Liver (tissue), 9 donors: Measurements from ENCODE around the gene MMS22L. TPM values are rescaled to one million over a fixed set of nuclear protein-coding genes. Genes with fewer than 3 reads are reported as not detected.

ENCODE experiments used
- DNase-seq: peaks from one replicate; pipeline ENCODE4 v3.0.0-alpha.2; 2017; ENCODE audit warnings: low spot score
- H3K27ac ChIP-seq, 2 donors: one replicate each; pipeline ENCODE4 v1.7.0; 2013; ENCODE audit warnings: inconsistent platforms in 2 of 2, low read length in 2 of 2, control low read depth in 1 of 2, low read depth in 1 of 2, mild to moderate bottlenecking in 1 of 2
- H3K27me3 ChIP-seq, 4 donors: one replicate each; pipeline versions ENCODE4 v1.6.1 to v1.7.0; 2013; ENCODE audit warnings: low read length in 3 of 4, inconsistent platforms in 1 of 4, mild to moderate bottlenecking in 1 of 4, moderate library complexity in 1 of 4; ENCODE audit not compliant: control insufficient read depth in 4 of 4, insufficient read depth in 4 of 4
- H3K36me3 ChIP-seq, 4 donors: one replicate each; pipeline versions ENCODE4 v1.6.1 to v1.7.0; 2013; ENCODE audit warnings: low read length in 3 of 4, mild to moderate bottlenecking in 3 of 4, low read depth in 1 of 4, moderate library complexity in 1 of 4; ENCODE audit not compliant: control insufficient read depth in 4 of 4, insufficient read depth in 3 of 4
- H3K4me1 ChIP-seq, 4 donors: one replicate each; pipeline versions ENCODE4 v1.6.1 to v1.7.0; 2013; ENCODE audit warnings: low read length in 3 of 4, mild to moderate bottlenecking in 3 of 4, moderate library complexity in 1 of 4; ENCODE audit not compliant: control insufficient read depth in 4 of 4, insufficient read depth in 4 of 4
- H3K4me3 ChIP-seq, 3 donors: one replicate each; pipeline versions ENCODE4 v1.6.1 to v1.7.0; 2013; ENCODE audit warnings: low read length in 3 of 3, control low read depth in 1 of 3, low read depth in 1 of 3, mild to moderate bottlenecking in 1 of 3
- H3K9ac ChIP-seq, 2 donors: one replicate each; pipeline ENCODE4 v1.7.0; 2013; ENCODE audit warnings: low read length in 2 of 2, mild to moderate bottlenecking in 2 of 2, moderate library complexity in 2 of 2, control low read depth in 1 of 2, low read depth in 1 of 2
- H3K9me3 ChIP-seq, 4 donors: one replicate each; pipeline versions ENCODE4 v1.6.1 to v1.7.0; 2013; ENCODE audit warnings: low read length in 3 of 4; ENCODE audit not compliant: control insufficient read depth in 4 of 4
- EGR1 ChIP-seq, 2 donors: IDR thresholded peaks; 2 replicates each; pipeline ENCODE4 v1.6.1; 2016 to 2018; ENCODE audit warnings: antibody characterized with exemption in 2 of 2, low read depth in 2 of 2
- FOXA1 ChIP-seq: IDR thresholded peaks from 2 replicates; pipeline ENCODE4 v1.6.1; 2016; ENCODE audit warnings: antibody characterized with exemption
- FOXA2 ChIP-seq: IDR thresholded peaks from 2 replicates; pipeline ENCODE4 v1.6.1; 2016; ENCODE audit warnings: antibody characterized with exemption
- GABPA ChIP-seq, 2 donors: IDR thresholded peaks in 1 of 2; conservative IDR thresholded peaks in 1 of 2; 2 replicates each; pipeline ENCODE4 v1.6.1; 2016; ENCODE audit warnings: antibody characterized with exemption in 2 of 2, mild to moderate bottlenecking in 1 of 2, moderate library complexity in 1 of 2
- HNF4A ChIP-seq, 2 donors: conservative IDR thresholded peaks; 2 replicates each; pipeline ENCODE4 v1.6.1; 2016; ENCODE audit warnings: antibody characterized with exemption in 2 of 2, mild to moderate bottlenecking in 2 of 2
- HNF4G ChIP-seq: IDR thresholded peaks from 2 replicates; pipeline ENCODE4 v1.6.1; 2016; ENCODE audit warnings: antibody characterized with exemption
- JUND ChIP-seq, 2 donors: IDR thresholded peaks; 2 replicates each; pipeline ENCODE4 v1.6.1; 2016; ENCODE audit warnings: antibody characterized with exemption in 2 of 2
- NR2F2 ChIP-seq: IDR thresholded peaks from 2 replicates; pipeline ENCODE4 v1.6.1; 2016; ENCODE audit warnings: antibody characterized with exemption
- RAD21 ChIP-seq, 2 donors: IDR thresholded peaks; 2 replicates each; pipeline ENCODE4 v1.6.1; 2016; ENCODE audit warnings: antibody characterized with exemption in 2 of 2, mild to moderate bottlenecking in 2 of 2
- RXRA ChIP-seq, 2 donors: IDR thresholded peaks; 2 replicates each; pipeline ENCODE4 v1.6.1; 2017 to 2018; ENCODE audit warnings: antibody characterized with exemption in 2 of 2, mild to moderate bottlenecking in 1 of 2
- SP1 ChIP-seq: IDR thresholded peaks from 2 replicates; pipeline ENCODE4 v1.6.1; 2018; ENCODE audit warnings: antibody characterized with exemption, mild to moderate bottlenecking
- TAF1 ChIP-seq: conservative IDR thresholded peaks from 2 replicates; pipeline ENCODE4 v1.6.1; 2016; ENCODE audit warnings: antibody characterized with exemption, mild to moderate bottlenecking
- YY1 ChIP-seq: IDR thresholded peaks from 2 replicates; pipeline ENCODE4 v1.6.1; 2016; ENCODE audit warnings: antibody characterized with exemption, mild to moderate bottlenecking
- WGBS: extraction: QIAGEN DNeasy Blood & Tissue Kit; methylation state at CpG from one replicate; pipeline ENCODE4 v1.1.7; 2013; 5-methylcytosine and 5-hydroxymethylcytosine counted together
- polyA plus RNA-seq, 2 donors: library from polyadenylated mRNA; stranded (reverse) in 1 of 2; unstranded in 1 of 2; fragments of 200-250 nt in 1 of 2; fragments of >200 nt in 1 of 2; fragmentation: Nextera tagmentation in 1 of 2; extraction: Ambion mirVana in 1 of 2; gene quantifications; one replicate each; pipeline versions ENCODE4 v1.2.1 to v1.2.3, GENCODE V29; 2013 to 2015
- total RNA-seq, 2 donors: library from RNA; depleted of rRNA; stranded (reverse); fragments of >200 nt; gene quantifications; one replicate each; pipeline ENCODE4 v1.2.3, GENCODE V29; 2014
- TF ChIP-seq, protein P1 (sequence below): IDR thresholded peaks from 2 replicates; pipeline ENCODE4 v1.6.1; 2016; ENCODE audit warnings: antibody characterized with exemption
- TF ChIP-seq, protein P2 (sequence below): IDR thresholded peaks from 2 replicates; pipeline ENCODE4 v1.6.1; 2016; ENCODE audit warnings: antibody characterized with exemption, mild to moderate bottlenecking
- TF ChIP-seq, protein P3 (sequence below): IDR thresholded peaks from 2 replicates; pipeline ENCODE4 v1.6.1; 2016; ENCODE audit warnings: antibody characterized with exemption
- TF ChIP-seq, protein P4 (sequence below): IDR thresholded peaks from 2 replicates; pipeline ENCODE4 v1.6.1; 2016; ENCODE audit warnings: antibody characterized with exemption
- TF ChIP-seq, protein P5 (sequence below): fragments of 150-350 bp; IDR thresholded peaks from 2 replicates; pipeline ENCODE4 v1.5.1; 2017; ENCODE audit warnings: improper control_type of control experiment, low read depth, low read length; ENCODE audit not compliant: missing input control
- donor health status: healthy.
- donor health status: healthy.
- donor health status: healthy.
- donor health status: healthy.
- donor health status: healthy.

MMS22L gene
- total and polyA plus RNA-seq, 4 donors: 0.32 to 14.9 (median 2.6) TPM

DNA sequence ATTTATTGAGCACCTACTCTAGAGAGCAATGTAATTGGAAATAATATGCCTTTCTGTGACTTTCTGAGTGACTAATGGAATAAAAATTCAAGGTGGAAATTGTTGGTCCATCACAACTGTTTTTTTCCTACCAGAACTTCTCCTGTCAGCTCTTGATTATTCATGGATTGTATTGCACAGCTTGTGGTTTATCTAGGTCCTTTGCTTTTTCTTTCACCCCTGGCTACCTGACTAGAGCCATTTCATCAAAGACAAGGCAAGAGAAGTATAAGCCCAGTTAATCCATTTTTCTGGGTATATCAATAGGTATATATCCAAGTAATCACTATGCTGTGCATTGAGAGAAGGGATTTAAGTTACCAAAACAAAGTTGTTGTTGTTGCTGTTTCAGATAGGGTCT lies 168.4 kb downstream of the MMS22L start:
- H3K9me3 ChIP-seq: no peaks in the 10 kb centered on the region
- no peak for DNase-seq
- no peak for TF ChIP-seq RXRA (IDR thresholded peaks at IDR 0.05)
- no peak for TF ChIP-seq SP1
- TF ChIP-seq, protein P1, sequence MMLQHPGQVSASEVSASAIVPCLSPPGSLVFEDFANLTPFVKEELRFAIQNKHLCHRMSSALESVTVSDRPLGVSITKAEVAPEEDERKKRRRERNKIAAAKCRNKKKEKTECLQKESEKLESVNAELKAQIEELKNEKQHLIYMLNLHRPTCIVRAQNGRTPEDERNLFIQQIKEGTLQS: no peak
- no peak for TF ChIP-seq HNF4G
- TF ChIP-seq, protein P2, sequence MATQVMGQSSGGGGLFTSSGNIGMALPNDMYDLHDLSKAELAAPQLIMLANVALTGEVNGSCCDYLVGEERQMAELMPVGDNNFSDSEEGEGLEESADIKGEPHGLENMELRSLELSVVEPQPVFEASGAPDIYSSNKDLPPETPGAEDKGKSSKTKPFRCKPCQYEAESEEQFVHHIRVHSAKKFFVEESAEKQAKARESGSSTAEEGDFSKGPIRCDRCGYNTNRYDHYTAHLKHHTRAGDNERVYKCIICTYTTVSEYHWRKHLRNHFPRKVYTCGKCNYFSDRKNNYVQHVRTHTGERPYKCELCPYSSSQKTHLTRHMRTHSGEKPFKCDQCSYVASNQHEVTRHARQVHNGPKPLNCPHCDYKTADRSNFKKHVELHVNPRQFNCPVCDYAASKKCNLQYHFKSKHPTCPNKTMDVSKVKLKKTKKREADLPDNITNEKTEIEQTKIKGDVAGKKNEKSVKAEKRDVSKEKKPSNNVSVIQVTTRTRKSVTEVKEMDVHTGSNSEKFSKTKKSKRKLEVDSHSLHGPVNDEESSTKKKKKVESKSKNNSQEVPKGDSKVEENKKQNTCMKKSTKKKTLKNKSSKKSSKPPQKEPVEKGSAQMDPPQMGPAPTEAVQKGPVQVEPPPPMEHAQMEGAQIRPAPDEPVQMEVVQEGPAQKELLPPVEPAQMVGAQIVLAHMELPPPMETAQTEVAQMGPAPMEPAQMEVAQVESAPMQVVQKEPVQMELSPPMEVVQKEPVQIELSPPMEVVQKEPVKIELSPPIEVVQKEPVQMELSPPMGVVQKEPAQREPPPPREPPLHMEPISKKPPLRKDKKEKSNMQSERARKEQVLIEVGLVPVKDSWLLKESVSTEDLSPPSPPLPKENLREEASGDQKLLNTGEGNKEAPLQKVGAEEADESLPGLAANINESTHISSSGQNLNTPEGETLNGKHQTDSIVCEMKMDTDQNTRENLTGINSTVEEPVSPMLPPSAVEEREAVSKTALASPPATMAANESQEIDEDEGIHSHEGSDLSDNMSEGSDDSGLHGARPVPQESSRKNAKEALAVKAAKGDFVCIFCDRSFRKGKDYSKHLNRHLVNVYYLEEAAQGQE: no peak
- TF ChIP-seq HNF4A (conservative IDR thresholded peaks at IDR 0.05): no peak
- TF ChIP-seq YY1: no peak
- TF ChIP-seq GABPA (IDR thresholded peaks at IDR 0.05 in 1 of 2, conservative IDR thresholded peaks at IDR 0.05 in 1 of 2): no peak
- TF ChIP-seq FOXA1: no peak
- no peak for TF ChIP-seq NR2F2
- no peak for TF ChIP-seq RAD21 (IDR thresholded peaks at IDR 0.05)
- TF ChIP-seq, protein P3, sequence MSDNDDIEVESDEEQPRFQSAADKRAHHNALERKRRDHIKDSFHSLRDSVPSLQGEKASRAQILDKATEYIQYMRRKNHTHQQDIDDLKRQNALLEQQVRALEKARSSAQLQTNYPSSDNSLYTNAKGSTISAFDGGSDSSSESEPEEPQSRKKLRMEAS: no peak
- TF ChIP-seq FOXA2: no peak
- no peak for TF ChIP-seq TAF1
- TF ChIP-seq, protein P4, sequence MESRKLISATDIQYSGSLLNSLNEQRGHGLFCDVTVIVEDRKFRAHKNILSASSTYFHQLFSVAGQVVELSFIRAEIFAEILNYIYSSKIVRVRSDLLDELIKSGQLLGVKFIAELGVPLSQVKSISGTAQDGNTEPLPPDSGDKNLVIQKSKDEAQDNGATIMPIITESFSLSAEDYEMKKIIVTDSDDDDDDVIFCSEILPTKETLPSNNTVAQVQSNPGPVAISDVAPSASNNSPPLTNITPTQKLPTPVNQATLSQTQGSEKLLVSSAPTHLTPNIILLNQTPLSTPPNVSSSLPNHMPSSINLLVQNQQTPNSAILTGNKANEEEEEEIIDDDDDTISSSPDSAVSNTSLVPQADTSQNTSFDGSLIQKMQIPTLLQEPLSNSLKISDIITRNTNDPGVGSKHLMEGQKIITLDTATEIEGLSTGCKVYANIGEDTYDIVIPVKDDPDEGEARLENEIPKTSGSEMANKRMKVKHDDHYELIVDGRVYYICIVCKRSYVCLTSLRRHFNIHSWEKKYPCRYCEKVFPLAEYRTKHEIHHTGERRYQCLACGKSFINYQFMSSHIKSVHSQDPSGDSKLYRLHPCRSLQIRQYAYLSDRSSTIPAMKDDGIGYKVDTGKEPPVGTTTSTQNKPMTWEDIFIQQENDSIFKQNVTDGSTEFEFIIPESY: no peak
- TF ChIP-seq, protein P5, sequence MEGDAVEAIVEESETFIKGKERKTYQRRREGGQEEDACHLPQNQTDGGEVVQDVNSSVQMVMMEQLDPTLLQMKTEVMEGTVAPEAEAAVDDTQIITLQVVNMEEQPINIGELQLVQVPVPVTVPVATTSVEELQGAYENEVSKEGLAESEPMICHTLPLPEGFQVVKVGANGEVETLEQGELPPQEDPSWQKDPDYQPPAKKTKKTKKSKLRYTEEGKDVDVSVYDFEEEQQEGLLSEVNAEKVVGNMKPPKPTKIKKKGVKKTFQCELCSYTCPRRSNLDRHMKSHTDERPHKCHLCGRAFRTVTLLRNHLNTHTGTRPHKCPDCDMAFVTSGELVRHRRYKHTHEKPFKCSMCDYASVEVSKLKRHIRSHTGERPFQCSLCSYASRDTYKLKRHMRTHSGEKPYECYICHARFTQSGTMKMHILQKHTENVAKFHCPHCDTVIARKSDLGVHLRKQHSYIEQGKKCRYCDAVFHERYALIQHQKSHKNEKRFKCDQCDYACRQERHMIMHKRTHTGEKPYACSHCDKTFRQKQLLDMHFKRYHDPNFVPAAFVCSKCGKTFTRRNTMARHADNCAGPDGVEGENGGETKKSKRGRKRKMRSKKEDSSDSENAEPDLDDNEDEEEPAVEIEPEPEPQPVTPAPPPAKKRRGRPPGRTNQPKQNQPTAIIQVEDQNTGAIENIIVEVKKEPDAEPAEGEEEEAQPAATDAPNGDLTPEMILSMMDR: no peak
- TF ChIP-seq EGR1 (IDR thresholded peaks at IDR 0.05; ENCODE audit: low read depth in 2 of 2): no peak
- H3K4me3 ChIP-seq: no peak overlapping the region
- no peaks in the 10 kb centered on the region for H3K4me1 ChIP-seq
- no peaks in the 10 kb centered on the region for H3K36me3 ChIP-seq
- no peak overlapping the region for H3K27ac ChIP-seq
- no peak overlapping the region for H3K9ac ChIP-seq
- H3K27me3 ChIP-seq: no peaks in the 10 kb centered on the region

DNA sequence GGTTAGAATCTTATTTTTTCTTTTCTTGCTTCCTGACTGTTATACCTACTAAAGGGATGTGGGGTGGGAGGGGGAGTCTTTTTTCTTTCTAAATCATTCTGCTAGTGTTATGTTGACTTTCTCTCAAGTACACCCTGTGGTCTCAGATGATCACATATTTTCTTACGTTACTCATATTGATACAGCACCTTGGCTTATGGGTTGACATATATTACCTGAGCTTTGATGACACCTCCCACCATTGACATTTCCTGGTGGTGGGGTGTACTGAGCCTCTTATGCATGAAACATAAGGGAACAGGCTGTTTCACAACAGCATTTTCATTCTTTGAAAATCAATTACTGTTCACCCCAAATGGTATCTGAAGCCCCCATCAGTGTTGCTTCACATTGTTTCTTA lies 169.8 kb downstream of the MMS22L start:
- Histone ChIP-seq H3K27me3 (no peaks in the 10 kb centered on the region), H3K36me3 (no peaks in the 10 kb centered on the region), H3K27ac (no peak overlapping the region), H3K9me3 (no peaks in the 10 kb centered on the region), H3K4me3 (no peak overlapping the region), H3K4me1 (no peaks in the 10 kb centered on the region), H3K9ac (no peak overlapping the region)
- 88% methylated on average over 1 of the region's 1 CpG for WGBS
- no peak for DNase-seq
- TF ChIP-seq YY1 (no peak), FOXA2 (no peak), HNF4G (no peak), FOXA1 (no peak), RAD21 (IDR thresholded peaks at IDR 0.05) (no peak), SP1 (no peak), GABPA (IDR thresholded peaks at IDR 0.05 in 1 of 2, conservative IDR thresholded peaks at IDR 0.05 in 1 of 2) (no peak), HNF4A (conservative IDR thresholded peaks at IDR 0.05) (no peak), JUND (IDR thresholded peaks at IDR 0.05) (no peak), RXRA (IDR thresholded peaks at IDR 0.05) (no peak)
- TF ChIP-seq, protein P2: no peak
- TF ChIP-seq, protein P1: no peak
- TF ChIP-seq, protein P4: no peak
